ENCODE results near the gene SPRR5.

DNA sequence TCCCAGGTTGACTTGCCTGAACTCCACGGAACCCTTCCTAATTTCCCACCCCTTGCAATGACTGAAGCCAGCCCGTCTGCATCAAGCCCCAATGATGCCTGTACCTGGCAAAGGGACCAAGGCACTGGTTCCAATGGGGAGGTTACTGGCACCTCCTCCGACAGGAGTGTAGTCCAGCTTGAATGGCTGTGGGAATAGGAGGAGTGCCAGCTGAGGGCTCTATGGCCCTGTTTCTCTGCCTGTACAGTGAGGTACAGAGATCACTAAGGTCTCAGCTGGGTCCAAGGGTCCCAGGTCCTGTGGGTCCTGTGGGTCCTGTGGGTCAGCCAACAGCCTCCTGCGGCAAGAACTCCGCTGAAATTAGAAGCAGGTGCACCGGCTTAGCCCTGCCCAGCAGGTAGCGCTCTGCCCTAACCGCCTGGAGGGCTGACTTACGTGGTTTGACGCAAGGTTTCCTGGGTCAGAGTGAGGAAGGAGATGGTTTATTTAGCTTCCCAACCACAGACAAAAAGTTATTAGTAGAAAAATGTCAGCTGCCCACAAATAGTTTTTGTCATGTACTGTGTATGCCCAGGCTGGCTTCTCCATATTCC, 13.5 kb downstream of the SPRR5 start:
- no peak for TF ChIP-seq EZH2 (IDR thresholded peaks at IDR 0.05)
- TF ChIP-seq POLR2AphosphoS5 (IDR thresholded peaks at IDR 0.05; ENCODE audit: borderline replicate concordance, low read depth, low read length) = no peak
- no peak for TF ChIP-seq FOXP2 (optimal IDR thresholded peaks at IDR 0.05; ENCODE audit: control extremely low read depth, extremely low read length, insufficient read depth)

All from SK-N-MC (cell line).